Activated T-cell treated with anti-CD3 and anti-CD28 coated beads, Interleukin-2, amount 50 U/mL, for 4 hours (primary cell): ENCODE results near the gene B4GALT1. TPM values are rescaled to one million over a fixed set of nuclear protein-coding genes. Genes with fewer than 3 reads are reported as not detected.

ENCODE experiments used
- ATAC-seq, 2 donors: fragments of 200-7000 bp; cut with Tn5 transposase; one replicate each; pipeline ENCODE4 v1.10.0; 2021
- DNase-seq: peaks from one replicate; pipeline ENCODE4 v3.0.0-alpha.2; 2020
- H3K27me3 Mint-ChIP-seq: one replicate; pipeline ENCODE4 v1.8.0; 2021; ENCODE audit warnings: low read depth, mixed read lengths
- H3K36me3 Mint-ChIP-seq: one replicate; pipeline ENCODE4 v1.8.0; 2022; ENCODE audit warnings: mixed read lengths; ENCODE audit not compliant: insufficient read depth
- H3K4me1 Mint-ChIP-seq: one replicate; pipeline ENCODE4 v1.8.0; 2021; ENCODE audit warnings: low read depth, mixed read lengths
- H3K4me3 Mint-ChIP-seq: one replicate; pipeline ENCODE4 v1.8.0; 2021; ENCODE audit warnings: mild to moderate bottlenecking, moderate library complexity, mixed read lengths
- H3K9me3 Mint-ChIP-seq: one replicate; pipeline ENCODE4 v1.8.0; 2021; ENCODE audit warnings: mixed read lengths
- total RNA-seq, 3 donors: library from RNA; stranded (reverse); gene quantifications; one replicate each; pipeline ENCODE4 v1.2.1, GENCODE V29; 2021

The B4GALT1 gene
- total RNA-seq, 3 donors from 2014 or later: 30.2 to 43.4 (median 32.0) TPM

- no peak for ATAC-seq
- H3K4me1 Mint-ChIP-seq: peaks cover 84% of the 10 kb centered on the region
- no peak for DNase-seq
- H3K4me3 Mint-ChIP-seq: no peak overlapping the region
- no peaks in the 10 kb centered on the region for H3K9me3 Mint-ChIP-seq
- no peaks in the 10 kb centered on the region for H3K27me3 Mint-ChIP-seq
- peaks cover 6% of the 10 kb centered on the region for H3K36me3 Mint-ChIP-seq
These were observed 20.8 kb downstream of the B4GALT1 start for GRCh38 chr9:33146298-33146697.

DNA sequence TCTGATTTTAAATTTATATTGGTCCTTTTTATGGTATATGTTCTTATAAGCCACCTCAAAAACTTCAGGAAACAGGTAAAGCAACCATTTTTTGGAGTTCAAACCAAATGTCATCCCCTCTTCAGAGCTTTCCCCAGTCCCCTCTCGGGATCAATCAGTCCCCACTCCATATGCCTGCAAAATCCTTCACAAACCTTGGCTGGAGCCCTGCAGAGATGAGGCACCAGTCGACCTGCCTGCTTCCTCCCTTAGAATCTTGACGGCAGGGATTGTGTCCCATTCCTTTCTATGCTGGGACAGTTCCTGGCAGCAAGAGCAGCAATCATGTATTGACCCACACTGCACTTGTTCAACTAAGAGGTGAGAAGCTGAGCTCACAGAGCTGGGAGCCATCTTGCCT is 22.6 kb downstream of the B4GALT1 start:
- Mint-ChIP-seq H3K27me3 (no peaks in the 10 kb centered on the region), H3K36me3 (peaks cover 7% of the 10 kb centered on the region), H3K4me3 (no peak overlapping the region), H3K9me3 (no peaks in the 10 kb centered on the region), H3K4me1 (peaks cover 89% of the 10 kb centered on the region)
- no peak for DNase-seq
- ATAC-seq: no peak

- no peaks in the 10 kb centered on the region for H3K9me3 Mint-ChIP-seq
- peaks cover 13% of the 10 kb centered on the region for H3K36me3 Mint-ChIP-seq
- peak; percentile 29 to 37 for ATAC-seq
- no peak for DNase-seq
- no peaks in the 10 kb centered on the region for H3K27me3 Mint-ChIP-seq
- peaks cover 92% of the 10 kb centered on the region for H3K4me1 Mint-ChIP-seq
- no peak overlapping the region for H3K4me3 Mint-ChIP-seq
These were observed 23.9 kb downstream of the B4GALT1 start for GRCh38 chr9:33143241-33143661.

- no peak for ATAC-seq
- H3K4me1 Mint-ChIP-seq: peaks cover 95% of the 10 kb centered on the region
- H3K9me3 Mint-ChIP-seq: no peaks in the 10 kb centered on the region
- no peaks in the 10 kb centered on the region for H3K27me3 Mint-ChIP-seq
- no peak for DNase-seq
- H3K36me3 Mint-ChIP-seq: peaks cover 13% of the 10 kb centered on the region
- H3K4me3 Mint-ChIP-seq: peak overlapping the region; percentile 62
These were observed 24.6 kb downstream of the B4GALT1 start for GRCh38 chr9:33142535-33142934.

DNA sequence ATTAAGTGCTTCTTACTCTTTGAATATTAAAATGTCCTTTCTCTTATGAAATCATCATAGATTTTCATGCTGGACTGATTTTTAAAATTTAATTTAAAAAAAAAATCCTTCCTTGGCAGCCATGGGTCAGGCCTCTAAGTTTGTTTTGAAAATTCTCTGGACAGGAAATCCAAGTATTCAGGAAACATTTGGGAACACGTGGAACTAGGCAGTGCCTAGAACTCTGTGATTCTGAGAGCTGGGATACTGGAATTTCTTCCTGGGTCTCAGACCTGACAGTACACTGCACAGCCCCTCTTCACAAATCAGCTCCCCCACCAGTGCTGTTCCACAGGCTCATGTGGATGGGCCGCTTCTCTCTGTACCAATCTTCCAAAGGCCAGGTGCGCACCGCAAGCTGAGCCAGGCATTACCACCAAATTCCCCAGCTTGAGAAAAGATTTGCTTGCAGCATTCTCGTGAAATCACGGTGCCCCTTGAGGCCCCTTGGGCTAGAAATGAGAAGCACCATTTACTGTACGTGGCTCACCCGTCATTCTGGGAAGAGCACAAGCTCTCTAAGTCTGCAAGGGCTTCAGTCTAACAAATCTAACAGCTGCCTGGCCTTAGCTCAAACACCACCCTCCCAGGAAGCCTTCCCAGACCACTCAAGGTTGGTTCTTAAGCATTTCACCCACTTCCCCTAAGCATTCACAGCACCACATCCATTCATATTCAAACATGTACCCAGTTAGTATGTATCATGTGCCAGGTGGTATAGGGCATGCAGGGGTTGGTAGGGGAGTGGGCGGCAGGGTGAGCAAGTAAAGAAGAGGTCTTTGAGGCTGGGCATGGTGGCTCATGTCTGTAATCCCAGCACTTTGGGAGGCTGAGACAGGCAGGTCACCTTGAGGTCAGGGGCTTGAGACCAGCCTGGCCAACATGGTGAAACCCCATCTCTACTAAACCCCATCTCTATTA is 26.5 kb downstream of the B4GALT1 start:
- Mint-ChIP-seq H3K4me1 (peaks cover 96% of the 10 kb centered on the region), H3K9me3 (no peaks in the 10 kb centered on the region), H3K36me3 (peaks cover 15% of the 10 kb centered on the region), H3K27me3 (no peaks in the 10 kb centered on the region), H3K4me3 (no peak overlapping the region)
- DNase-seq (no peak), ATAC-seq (peak; percentile 48 to 51)

DNA sequence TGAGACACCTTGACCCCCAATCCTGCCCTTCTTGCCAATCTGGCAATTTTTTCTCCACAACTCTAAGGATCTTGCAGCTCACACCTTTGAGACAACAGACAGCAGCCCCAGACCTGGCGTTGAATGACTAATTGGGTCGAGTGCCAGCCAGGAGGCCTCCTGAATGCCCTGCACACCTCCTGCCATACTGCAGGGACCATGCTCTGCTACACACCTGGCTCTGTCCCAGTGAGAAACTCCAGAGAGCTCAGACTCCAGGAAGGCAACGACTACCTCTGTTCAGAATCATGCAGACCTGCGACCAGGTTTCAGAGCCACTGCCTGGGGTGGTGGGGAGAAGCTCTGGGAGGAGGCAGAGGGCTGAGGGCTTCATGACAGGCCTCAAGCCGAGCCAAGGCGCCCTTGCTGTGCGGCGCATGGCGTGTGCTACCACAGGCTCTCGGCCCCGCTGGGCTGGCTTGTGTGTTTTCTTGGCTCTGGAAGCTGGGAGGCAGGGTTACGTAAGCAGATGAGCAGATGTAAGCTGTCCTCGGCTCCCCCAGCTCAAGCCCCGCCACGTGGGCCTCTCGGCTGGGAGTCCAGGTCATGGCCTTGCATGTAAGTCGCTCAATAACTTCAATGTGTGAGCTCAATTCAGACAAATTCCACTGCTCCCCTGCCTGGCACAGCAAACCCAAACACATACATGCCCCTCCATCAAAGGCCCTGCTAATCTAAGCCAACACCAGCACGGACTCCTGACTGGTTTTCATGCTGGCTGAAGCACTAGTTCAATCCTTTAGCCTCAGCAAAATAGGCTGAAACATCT is 27.5 kb downstream of the B4GALT1 start:
- peaks cover 93% of the 10 kb centered on the region for H3K4me1 Mint-ChIP-seq
- peak overlapping the region; percentile 26 for H3K4me3 Mint-ChIP-seq
- DNase-seq (no peak), ATAC-seq (no peak)
- H3K9me3 Mint-ChIP-seq: no peaks in the 10 kb centered on the region
- no peaks in the 10 kb centered on the region for H3K27me3 Mint-ChIP-seq
- H3K36me3 Mint-ChIP-seq: peaks cover 19% of the 10 kb centered on the region

DNA sequence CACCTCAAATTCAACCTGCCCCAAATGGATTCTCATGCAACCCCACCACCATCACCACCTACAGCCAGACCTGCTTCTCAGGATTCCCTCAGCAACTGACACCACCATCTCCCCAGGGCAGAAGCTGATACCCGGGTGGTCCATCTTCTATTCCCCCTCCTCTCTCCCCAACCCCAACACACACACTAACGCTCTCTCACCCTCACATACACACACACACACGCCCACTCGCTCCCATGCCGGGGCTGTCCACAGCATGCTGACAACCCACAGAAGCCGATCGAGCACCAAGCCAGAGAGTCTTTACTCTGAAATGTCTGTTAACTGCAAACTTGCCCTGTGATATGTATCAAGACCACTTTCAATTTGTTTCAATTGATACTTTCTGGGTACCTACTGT is 28.4 kb downstream of the B4GALT1 start:
- no peak for DNase-seq
- peaks cover 20% of the 10 kb centered on the region for H3K36me3 Mint-ChIP-seq
- no peaks in the 10 kb centered on the region for H3K27me3 Mint-ChIP-seq
- no peak for ATAC-seq
- peak overlapping the region; percentile 32 for H3K4me3 Mint-ChIP-seq
- no peaks in the 10 kb centered on the region for H3K9me3 Mint-ChIP-seq
- peaks cover 85% of the 10 kb centered on the region for H3K4me1 Mint-ChIP-seq

- DNase-seq: no peak
- no peak overlapping the region for H3K4me3 Mint-ChIP-seq
- ATAC-seq: no peak
- peaks cover 24% of the 10 kb centered on the region for H3K36me3 Mint-ChIP-seq
- H3K4me1 Mint-ChIP-seq: peaks cover 80% of the 10 kb centered on the region
- H3K27me3 Mint-ChIP-seq: no peaks in the 10 kb centered on the region
- H3K9me3 Mint-ChIP-seq: no peaks in the 10 kb centered on the region
These were observed 29.3 kb downstream of the B4GALT1 start for GRCh38 chr9:33137781-33138264.

DNA sequence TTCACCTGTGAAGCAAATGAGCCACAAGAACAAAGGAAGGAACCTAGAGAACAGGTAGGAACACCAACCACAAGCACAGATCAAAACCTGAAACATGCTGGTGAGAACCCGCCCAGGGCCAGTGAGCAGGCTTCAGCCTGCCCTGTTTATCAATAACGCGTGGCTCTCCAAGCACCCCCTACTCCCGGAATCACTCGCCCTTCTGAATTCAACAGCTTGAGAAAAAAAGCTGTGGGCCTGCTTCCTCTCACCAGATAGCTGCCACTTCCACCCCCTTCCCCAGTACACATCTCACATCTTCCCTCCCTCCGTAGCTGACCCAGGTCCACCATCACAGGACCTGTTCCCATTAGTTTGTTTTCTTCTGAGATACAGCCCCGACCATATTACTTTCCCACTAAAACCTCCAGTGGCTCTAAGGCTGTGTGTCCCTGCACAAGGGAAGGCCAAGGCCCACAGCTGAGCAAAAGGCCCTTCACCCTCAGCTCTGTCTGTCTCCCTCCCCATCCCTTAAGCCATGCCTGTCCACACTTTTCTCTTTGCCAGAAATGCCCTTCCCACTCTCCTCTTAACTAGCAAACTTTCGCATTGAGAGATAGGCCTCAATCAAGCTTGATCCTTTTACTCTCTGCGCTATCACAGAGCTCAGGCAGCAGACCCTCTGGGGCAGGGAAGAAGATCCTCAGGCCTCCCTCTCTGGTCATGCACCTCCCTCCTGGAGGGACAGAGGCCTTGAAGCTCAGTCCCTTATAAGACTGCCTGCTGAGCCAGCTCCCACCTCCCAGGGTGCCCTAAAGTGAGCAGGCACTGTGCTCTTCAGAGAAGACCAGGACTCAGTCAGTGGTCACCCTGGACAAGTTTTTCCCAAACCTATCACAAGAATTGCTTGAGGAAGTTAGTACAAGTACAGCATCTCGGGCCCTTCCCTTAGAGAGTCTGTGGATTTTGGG is 30.1 kb downstream of the B4GALT1 start:
- no peaks in the 10 kb centered on the region for H3K27me3 Mint-ChIP-seq
- H3K9me3 Mint-ChIP-seq: no peaks in the 10 kb centered on the region
- DNase-seq (no peak), ATAC-seq (peak in 1 of 2 donors; percentile 16)
- peaks cover 76% of the 10 kb centered on the region for H3K4me1 Mint-ChIP-seq
- H3K36me3 Mint-ChIP-seq: peaks cover 28% of the 10 kb centered on the region
- H3K4me3 Mint-ChIP-seq: peak overlapping the region; percentile 47

DNA sequence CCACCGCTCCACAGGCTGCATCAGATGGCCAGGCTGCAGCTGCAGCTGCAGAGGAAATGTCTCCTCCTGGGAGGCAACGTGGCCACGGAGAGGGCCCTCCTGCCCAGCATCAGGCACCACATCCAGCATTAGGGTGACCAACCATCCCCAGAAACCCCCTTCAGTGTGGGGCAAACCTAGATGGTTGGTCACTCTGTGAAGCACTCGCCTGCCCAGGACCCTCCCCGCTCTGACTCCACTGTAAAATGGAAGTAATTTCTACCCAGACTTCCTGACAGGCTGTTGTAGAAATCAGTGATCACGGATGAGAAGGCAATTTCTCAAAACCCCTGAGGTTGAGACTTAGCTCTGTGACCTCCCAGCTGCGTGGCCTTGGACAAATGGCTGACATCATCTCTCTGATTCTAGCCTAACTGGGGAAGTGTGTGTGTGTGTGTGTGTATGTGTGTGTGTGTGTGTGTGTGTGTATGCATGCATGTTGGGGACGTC is 31.6 kb downstream of the B4GALT1 start:
- Mint-ChIP-seq H3K9me3 (no peaks in the 10 kb centered on the region), H3K36me3 (peaks cover 30% of the 10 kb centered on the region), H3K27me3 (no peaks in the 10 kb centered on the region), H3K4me3 (no peak overlapping the region), H3K4me1 (peaks cover 74% of the 10 kb centered on the region)
- ATAC-seq: no peak
- no peak for DNase-seq

GRCh38 chr9:33135031-33135461 is 32.1 kb downstream of the B4GALT1 start:
- ATAC-seq (no peak), DNase-seq (no peak)
- H3K9me3 Mint-ChIP-seq: no peaks in the 10 kb centered on the region
- H3K27me3 Mint-ChIP-seq: no peaks in the 10 kb centered on the region
- H3K4me1 Mint-ChIP-seq: peaks cover 74% of the 10 kb centered on the region
- peaks cover 34% of the 10 kb centered on the region for H3K36me3 Mint-ChIP-seq
- H3K4me3 Mint-ChIP-seq: no peak overlapping the region

GRCh38 chr9:33133186-33133585 is 34.0 kb downstream of the B4GALT1 start:
- DNase-seq (no peak), ATAC-seq (no peak)
- H3K4me1 Mint-ChIP-seq: peaks cover 62% of the 10 kb centered on the region
- peaks cover 41% of the 10 kb centered on the region for H3K36me3 Mint-ChIP-seq
- no peaks in the 10 kb centered on the region for H3K27me3 Mint-ChIP-seq
- no peak overlapping the region for H3K4me3 Mint-ChIP-seq
- no peaks in the 10 kb centered on the region for H3K9me3 Mint-ChIP-seq
